A549 (cell line): ENCODE results near the gene RGS13. TPM values are rescaled to one million over a fixed set of nuclear protein-coding genes. Genes with fewer than 3 reads are reported as not detected.

Source experiments
- ATAC-seq, 2 experiments: fragments of 200-7000 bp in 1 of 2; fragments of >200 bp in 1 of 2; cut with Nextera tagmentation in 1 of 2; cut with Tn5 transposase in 1 of 2; 3 replicates each; pipeline versions ENCODE4 v1.8.0 to v1.9.1; 2018 to 2020; ENCODE audit warnings: mild to moderate bottlenecking in 1 of 2, moderate library complexity in 1 of 2
- CTCF ChIA-PET: fragments of 300-600 bp; sonication (Branson Sonifier 250); formaldehyde crosslinking; extraction: SDS; loops from one replicate; lab custom pipeline; 2021; ENCODE audit warnings: antibody characterized with exemption, inconsistent platforms; lab: Yijun Ruan, JAX
- POLR2A ChIA-PET: fragments of 350-600 bp; formaldehyde crosslinking; extraction: SDS; loops from one replicate; lab custom pipeline; 2021; ENCODE audit warnings: antibody characterized with exemption, inconsistent platforms; lab: Yijun Ruan, JAX
- DNase-seq, 2 experiments: peaks; one replicate each; pipeline versions ENCODE4 v3.0.0 to v3.0.0-alpha.2; 2011 to 2016; ENCODE audit warnings: low read depth in 1 of 2, low spot score in 1 of 2
- FAIRE-seq: peaks from 2 replicates; lab custom pipeline; 2011; peaks lifted over from hg19 to GRCh38; lab: Jason Lieb, UNC
- H3K27ac ChIP-seq, 2 experiments: fragments of >200 bp; sonication (Bioruptor Twin); formaldehyde crosslinking; 3 replicates each; pipeline ENCODE4 v1.5.1; 2016 to 2017
- H3K4me1 ChIP-seq: fragments of >200 bp; sonication (Bioruptor Twin); formaldehyde crosslinking; 3 replicates; pipeline ENCODE4 v1.6.1; 2016
- H3K4me2 ChIP-seq: fragments of >200 bp; sonication (Bioruptor Twin); formaldehyde crosslinking; 3 replicates; pipeline ENCODE4 v1.6.1; 2016
- H3K4me3 ChIP-seq: fragments of >200 bp; sonication (Bioruptor Twin); formaldehyde crosslinking; 3 replicates; pipeline ENCODE4 v1.5.1; 2016
- H3K9me3 ChIP-seq: fragments of >200 bp; sonication (Bioruptor Twin); formaldehyde crosslinking; 3 replicates; pipeline ENCODE4 v1.6.1; 2016
- BCL3 ChIP-seq: fragments of >200 bp; sonication (Bioruptor Twin); formaldehyde crosslinking; IDR thresholded peaks from 3 replicates; pipeline ENCODE4 v1.6.1; 2016
- CBX8 ChIP-seq: fragments of 200-600 bp; sonication (generic); IDR thresholded peaks from 2 replicates; pipeline ENCODE4 v1.6.1; 2016
- CHD4 ChIP-seq: fragments of 200-600 bp; sonication (generic); IDR thresholded peaks from 2 replicates; pipeline ENCODE4 v1.6.1; 2016; ENCODE audit warnings: antibody characterized with exemption, mild to moderate bottlenecking, borderline replicate concordance
- ESRRA ChIP-seq: fragments of 150-350 bp; IDR thresholded peaks from 2 replicates; pipeline ENCODE4 v1.6.1; 2014; ENCODE audit warnings: mild to moderate bottlenecking, low read length, borderline replicate concordance
- HDAC2 ChIP-seq: fragments of 200-600 bp; sonication (generic); IDR thresholded peaks from 2 replicates; pipeline ENCODE4 v1.6.1; 2016
- HMGXB4 ChIP-seq: fragments of 250-450 bp; sonication (Bioruptor Pico); IDR thresholded peaks from 2 replicates; pipeline ENCODE4 v1.5.0; 2021; ENCODE audit warnings: mild to moderate bottlenecking, moderate library complexity, borderline replicate concordance
- HOXA7 ChIP-seq: fragments of 250-450 bp; sonication (Bioruptor Pico); IDR thresholded peaks from 2 replicates; pipeline ENCODE4 v1.5.0; 2020; ENCODE audit warnings: mild to moderate bottlenecking, moderate library complexity
- KDM5A ChIP-seq: fragments of 200-600 bp; sonication (generic); IDR thresholded peaks from 2 replicates; pipeline ENCODE4 v1.6.1; 2016; ENCODE audit warnings: antibody characterized with exemption, mild to moderate bottlenecking
- MAFK ChIP-seq: fragments of 450-650 bp; IDR thresholded peaks from 2 replicates; pipeline ENCODE4 v1.6.1; 2014; ENCODE audit not compliant: partially characterized antibody
- NFE2L2 ChIP-seq: fragments of 150-350 bp; conservative IDR thresholded peaks from 2 replicates; pipeline ENCODE4 v1.6.1; 2014; ENCODE audit warnings: low read length
- PBX3 ChIP-seq: IDR thresholded peaks from 2 replicates; pipeline ENCODE4 v1.6.1; 2012
- POLR2AphosphoS2 ChIP-seq: conservative IDR thresholded peaks from 2 replicates; pipeline ENCODE4 v1.6.1; 2012; ENCODE audit warnings: low read length, improper control_type of control experiment, inconsistent platforms
- RAD21 ChIP-seq, 2 experiments: fragments of >200 bp in 1 of 2; sonication (Bioruptor Twin) in 1 of 2; formaldehyde crosslinking in 1 of 2; IDR thresholded peaks in 1 of 2; conservative IDR thresholded peaks in 1 of 2; 2 replicates in 1 of 2; 3 replicates in 1 of 2; pipeline ENCODE4 v1.6.1; 2012 to 2018; ENCODE audit warnings: inconsistent platforms in 1 of 2
- REST ChIP-seq: fragments of 200-600 bp; sonication (generic); IDR thresholded peaks from 2 replicates; pipeline ENCODE4 v1.6.1; 2016; ENCODE audit warnings: antibody characterized with exemption, mild to moderate bottlenecking, moderate library complexity
- RNF2 ChIP-seq: fragments of 200-600 bp; sonication (generic); IDR thresholded peaks from 2 replicates; pipeline ENCODE4 v1.6.1; 2016; ENCODE audit warnings: low read depth, mild to moderate bottlenecking, antibody characterized with exemption, moderate library complexity, borderline replicate concordance
- SMC3 ChIP-seq: fragments of >200 bp; sonication (Bioruptor Twin); formaldehyde crosslinking; IDR thresholded peaks from 3 replicates; pipeline ENCODE4 v1.6.1; 2018; ENCODE audit warnings: inconsistent platforms
- TFCP2L1 ChIP-seq: fragments of 250-450 bp; sonication (Bioruptor Pico); IDR thresholded peaks from 2 replicates; pipeline ENCODE4 v1.5.0; 2021; ENCODE audit warnings: mild to moderate bottlenecking
- TP53 ChIP-seq: fragments of 250-450 bp; sonication (Bioruptor Pico); IDR thresholded peaks from 2 replicates; pipeline ENCODE4 v1.5.0; 2021; ENCODE audit warnings: mild to moderate bottlenecking, moderate library complexity
- USF2 ChIP-seq: fragments of 450-650 bp; IDR thresholded peaks from 2 replicates; pipeline ENCODE4 v1.6.1; 2014; ENCODE audit warnings: antibody characterized with exemption
- ZC3H11A ChIP-seq: fragments of 450-650 bp; IDR thresholded peaks from 2 replicates; pipeline ENCODE4 v1.6.1; 2014; ENCODE audit warnings: antibody characterized with exemption, mild to moderate bottlenecking
- ZSCAN20 ChIP-seq: fragments of 250-450 bp; sonication (Bioruptor Pico); IDR thresholded peaks from 2 replicates; pipeline ENCODE4 v1.8.0; 2022; ENCODE audit warnings: mild to moderate bottlenecking, moderate library complexity
- WGBS: methylation state at CpG from one replicate; pipeline ENCODE4 v1.1.6; 2017; ENCODE audit errors: missing lambda C conversion rate; 5-methylcytosine and 5-hydroxymethylcytosine counted together
- polyA plus RNA-seq, 4 experiments: library from polyadenylated mRNA; depleted of rRNA in 3 of 4; stranded (reverse); fragments of >200 nt; fragmentation: RNase III in 1 of 4; extraction: RNeasy Plus Mini Kit Qiagen cat#74134 plus additional on column Dnase treatment in 1 of 4; gene quantifications; 2 replicates in 3 of 4; 3 replicates in 1 of 4; pipeline ENCODE4 v1.2.3, GENCODE V29; 2011 to 2017

Gene RGS13
- polyA plus RNA-seq, 2 of the 4 experiments (the other 2 are of a cell fraction) = not detected

- POLR2A ChIA-PET = no interaction called here
These were observed 30.8 kb upstream of the RGS13 start for GRCh38 chr1:192604979-192605620.

GRCh38 chr1:192608671-192609070 is 27.3 kb upstream of the RGS13 start:
- Histone ChIP-seq H3K27ac (no peak overlapping the region), H3K4me2 (no peak overlapping the region), H3K4me1 (0 out of 3 replicates have a peak, but pooled peaks cover 3% of the 10 kb centered on the region), H3K4me3 (no peak overlapping the region), H3K9me3 (no peaks in the 10 kb centered on the region)
- 64% methylated on average over 2 of the region's 2 CpGs for WGBS
- ChIA-PET POLR2A (no interaction called here), CTCF (interaction anchor here (0.9 to 1.3 kb wide), 3 partner anchors 15 to 134 kb away, joined by 3 to 10 read pairs (median 6); no protein-coding TSS in a partner anchor)
- no peak for TF ChIP-seq HOXA7 (CRISPR knock-in tag)
- no peak for TF ChIP-seq USF2
- no peak for TF ChIP-seq PBX3
- TF ChIP-seq CHD4 = no peak
- DNase-seq = no peak
- FAIRE-seq = no peak
- ATAC-seq = no peak

More at GRCh38 chr1:192604979-192605620, 30.8 kb upstream of the RGS13 start:
- CTCF ChIA-PET = interaction anchor here (3.0 kb wide), 1 partner anchor 128 kb away, joined by 14 read pairs; no protein-coding TSS in a partner anchor
- H3K4me3 ChIP-seq = no peak overlapping the region
- H3K27ac ChIP-seq = no peak overlapping the region
- ATAC-seq (no peak), FAIRE-seq (no peak), DNase-seq (no peak)
- no peaks in the 10 kb centered on the region for H3K9me3 ChIP-seq
- H3K4me2 ChIP-seq = no peak overlapping the region
- H3K4me1 ChIP-seq = peaks cover 7% of the 10 kb centered on the region; the same call in 1 of the 3 replicates
- WGBS = 92% methylated on average over 3 of the region's 3 CpGs
- TF ChIP-seq ESRRA (no peak), NFE2L2 (no peak), RAD21 (conservative IDR thresholded peaks at IDR 0.05 in 1 of 2, IDR thresholded peaks at IDR 0.05 in 1 of 2) (no peak), KDM5A (no peak), ZC3H11A (no peak), HMGXB4 (CRISPR knock-in tag) (no peak), RNF2 (no peak), ZSCAN20 (no peak), TP53 (CRISPR knock-in tag) (no peak), REST (no peak), TFCP2L1 (CRISPR knock-in tag) (no peak), POLR2AphosphoS2 (no peak), HOXA7 (CRISPR knock-in tag) (no peak), BCL3 (no peak), HDAC2 (no peak), MAFK (no peak), CBX8 (no peak), SMC3 (no peak)
